Nephron progenitor cell (in vitro differentiated cells): ENCODE data around the gene PON3.

Source experiments
- DNase-seq: peaks from one replicate; pipeline ENCODE4 v3.0.0; 2021
- H3K27ac Mint-ChIP-seq: 2 replicates; pipeline ENCODE4 v1.8.0; 2021; ENCODE audit warnings: mild to moderate bottlenecking, moderate library complexity, mixed read lengths
- H3K27me3 Mint-ChIP-seq: 2 replicates; pipeline ENCODE4 v1.8.0; 2021; ENCODE audit warnings: mild to moderate bottlenecking, low read depth, mixed read lengths; ENCODE audit not compliant: poor library complexity
- H3K36me3 Mint-ChIP-seq: 2 replicates; pipeline ENCODE4 v1.8.0; 2021; ENCODE audit warnings: low read depth, mixed read lengths
- H3K4me1 Mint-ChIP-seq: 2 replicates; pipeline ENCODE4 v1.8.0; 2021; ENCODE audit warnings: mixed read lengths
- H3K4me3 Mint-ChIP-seq: 2 replicates; pipeline ENCODE4 v1.8.0; 2021; ENCODE audit warnings: mild to moderate bottlenecking, moderate library complexity, mixed read lengths
- H3K9me3 Mint-ChIP-seq: 2 replicates; pipeline ENCODE4 v1.8.0; 2021; ENCODE audit warnings: mild to moderate bottlenecking, moderate library complexity, mixed read lengths
- CTCF ChIP-seq: fragments of 200-600 bp; sonication (generic); IDR thresholded peaks from 2 replicates; pipeline ENCODE4 v1.5.0; 2021; ENCODE audit warnings: antibody characterized with exemption

PON3 gene

GRCh38 chr7:95322854-95323253, 73.3 kb downstream of the PON3 start:
- TF ChIP-seq CTCF = no peak

GRCh38 chr7:95322396-95322795, 73.8 kb downstream of the PON3 start:
- H3K4me3 Mint-ChIP-seq = no peak overlapping the region
- peaks cover 14% of the 10 kb centered on the region for H3K4me1 Mint-ChIP-seq
- no peak overlapping the region for H3K27ac Mint-ChIP-seq
- no peak for DNase-seq
- no peak for TF ChIP-seq CTCF
- H3K36me3 Mint-ChIP-seq = no peaks in the 10 kb centered on the region
- peaks cover 33% of the 10 kb centered on the region for H3K27me3 Mint-ChIP-seq
- H3K9me3 Mint-ChIP-seq = peaks cover 3% of the 10 kb centered on the region

More at GRCh38 chr7:95322854-95323253, 73.3 kb downstream of the PON3 start:
- Mint-ChIP-seq H3K36me3 (no peaks in the 10 kb centered on the region), H3K9me3 (peaks cover 3% of the 10 kb centered on the region), H3K4me3 (no peak overlapping the region), H3K4me1 (peaks cover 9% of the 10 kb centered on the region), H3K27ac (no peak overlapping the region), H3K27me3 (peaks cover 33% of the 10 kb centered on the region)
- DNase-seq = no peak

- Mint-ChIP-seq H3K4me3 (no peak overlapping the region), H3K27me3 (peaks cover 33% of the 10 kb centered on the region), H3K9me3 (peaks cover 3% of the 10 kb centered on the region), H3K4me1 (peaks cover 14% of the 10 kb centered on the region), H3K27ac (no peak overlapping the region), H3K36me3 (no peaks in the 10 kb centered on the region)
- TF ChIP-seq CTCF = no peak
- DNase-seq = no peak
Observed at GRCh38 chr7:95321720-95322119, 74.5 kb downstream of the PON3 start.

GRCh38 chr7:95320651-95321050, 75.5 kb downstream of the PON3 start:
- peaks cover 30% of the 10 kb centered on the region for H3K27me3 Mint-ChIP-seq
- peaks cover 14% of the 10 kb centered on the region for H3K4me1 Mint-ChIP-seq
- no peaks in the 10 kb centered on the region for H3K9me3 Mint-ChIP-seq
- H3K27ac Mint-ChIP-seq = no peak overlapping the region
- H3K4me3 Mint-ChIP-seq = no peak overlapping the region
- no peaks in the 10 kb centered on the region for H3K36me3 Mint-ChIP-seq
- DNase-seq = no peak
- TF ChIP-seq CTCF = no peak

- peaks cover 14% of the 10 kb centered on the region for H3K4me1 Mint-ChIP-seq
- peaks cover 20% of the 10 kb centered on the region for H3K27me3 Mint-ChIP-seq
- H3K4me3 Mint-ChIP-seq = no peak overlapping the region
- DNase-seq = no peak
- H3K27ac Mint-ChIP-seq = no peak overlapping the region
- no peak for TF ChIP-seq CTCF
- H3K36me3 Mint-ChIP-seq = no peaks in the 10 kb centered on the region
- H3K9me3 Mint-ChIP-seq = no peaks in the 10 kb centered on the region
Observed at GRCh38 chr7:95319570-95319969, 76.6 kb downstream of the PON3 start.

- Mint-ChIP-seq H3K9me3 (no peaks in the 10 kb centered on the region), H3K4me1 (peaks cover 14% of the 10 kb centered on the region), H3K36me3 (no peaks in the 10 kb centered on the region), H3K4me3 (no peak overlapping the region), H3K27me3 (peaks cover 11% of the 10 kb centered on the region), H3K27ac (no peak overlapping the region)
- DNase-seq = no peak
- no peak for TF ChIP-seq CTCF
Observed at GRCh38 chr7:95318501-95319100, 77.6 kb downstream of the PON3 start.
